DOHH2 (cell line): Measurements from ENCODE around the gene CES3.

Experiments used
- CTCF ChIP-seq: fragments of 200-600 bp; sonication (generic); IDR thresholded peaks from one replicate; pipeline ENCODE4 v1.5.1; 2014; ENCODE audit warnings: antibody characterized with exemption, mild to moderate bottlenecking, low read depth, low read length; ENCODE audit not compliant: poor library complexity, severe bottlenecking
- EZH2phosphoT487 ChIP-seq: fragments of 200-600 bp; sonication (generic); IDR thresholded peaks from 2 replicates; pipeline ENCODE4 v1.6.1; 2017; ENCODE audit warnings: borderline replicate concordance, mild to moderate bottlenecking, antibody characterized with exemption, low read length, moderate library complexity, mixed read lengths

GRCh38 chr16:66947302-66948065 is 13.6 kb upstream of the CES3 start:
- TF ChIP-seq CTCF, result peak; percentile 90
- 0 out of 2 replicates have a peak, but pooled peaks have one; percentile 26 for TF ChIP-seq EZH2phosphoT487
